HepG2 (cell line): ENCODE measurements around the gene PSKH1. TPM values are rescaled to one million over a fixed set of nuclear protein-coding genes. Genes with fewer than 3 reads are reported as not detected.

ENCODE experiments used
- ATF7 ChIP-seq, 2 experiments: fragments of 450-650 bp in 1 of 2; sonication (generic) in 1 of 2; formaldehyde crosslinking in 1 of 2; IDR thresholded peaks; 2 replicates each; pipeline versions ENCODE4 v1.4.0 to v1.6.1; 2016 to 2020; ENCODE audit warnings: antibody characterized with exemption in 1 of 2, mild to moderate bottlenecking in 1 of 2, missing genetic modification reagents in 1 of 2
- ELF1 ChIP-seq: sonication (generic); formaldehyde crosslinking; IDR thresholded peaks from 2 replicates; pipeline ENCODE4 v1.4.0; 2020; ENCODE audit warnings: missing genetic modification reagents
- IRF2 ChIP-seq: IDR thresholded peaks from 2 replicates; pipeline ENCODE4 v1.6.1; 2018; ENCODE audit warnings: missing genetic modification reagents, missing compliant biosample characterization
- MTF2 ChIP-seq: sonication (generic); formaldehyde crosslinking; IDR thresholded peaks from 2 replicates; pipeline ENCODE4 v1.5.0; 2020; ENCODE audit warnings: missing genetic modification reagents, borderline replicate concordance
- PLRG1 ChIP-seq: fragments of 450-650 bp; conservative IDR thresholded peaks from 2 replicates; pipeline ENCODE4 v1.6.1; 2016
- PTBP1 ChIP-seq: fragments of 200-400 bp; formaldehyde crosslinking; IDR thresholded peaks from 2 replicates; pipeline ENCODE4 v1.6.1; 2018; ENCODE audit warnings: low read length, low read depth; ENCODE audit not compliant: poor library complexity, severe bottlenecking
- SMAD1 ChIP-seq: sonication (generic); formaldehyde crosslinking; IDR thresholded peaks from 2 replicates; pipeline ENCODE4 v1.4.0; 2020; ENCODE audit warnings: missing genetic modification reagents, low read depth, mild to moderate bottlenecking, borderline replicate concordance
- XBP1 ChIP-seq: sonication (generic); formaldehyde crosslinking; IDR thresholded peaks from 2 replicates; pipeline ENCODE4 v1.5.0; 2020; ENCODE audit warnings: missing genetic modification reagents
- ZBTB7A ChIP-seq: sonication (generic); formaldehyde crosslinking; IDR thresholded peaks from 2 replicates; pipeline ENCODE4 v1.8.0; 2022; ENCODE audit warnings: mild to moderate bottlenecking, missing genetic modification reagents
- ZMYM2 ChIP-seq: sonication (generic); formaldehyde crosslinking; IDR thresholded peaks from 2 replicates; pipeline ENCODE4 v1.8.0; 2022; ENCODE audit warnings: mild to moderate bottlenecking, missing genetic modification reagents
- ZNF331 ChIP-seq: sonication (generic); formaldehyde crosslinking; IDR thresholded peaks from 2 replicates; pipeline ENCODE4 v1.4.0; 2020; ENCODE audit warnings: missing genetic modification reagents
- ZNF564 ChIP-seq: sonication (generic); formaldehyde crosslinking; IDR thresholded peaks from 2 replicates; pipeline ENCODE4 v1.8.1; 2023; ENCODE audit warnings: mild to moderate bottlenecking, missing genetic modification reagents
- ZNF761 ChIP-seq: sonication (generic); formaldehyde crosslinking; conservative IDR thresholded peaks from 2 replicates; pipeline ENCODE4 v1.4.0; 2020; ENCODE audit warnings: mild to moderate bottlenecking, missing genetic modification reagents
- ZNF788 ChIP-seq: sonication (generic); formaldehyde crosslinking; IDR thresholded peaks from 2 replicates; pipeline ENCODE4 v1.5.0; 2020; ENCODE audit warnings: mild to moderate bottlenecking, missing genetic modification reagents, borderline replicate concordance
- polyA plus RNA-seq, 8 experiments: library from polyadenylated mRNA; depleted of rRNA in 3 of 8; stranded (reverse) in 7 of 8; unstranded in 1 of 8; fragments of >200 nt; fragmentation: Illumina TruSeq in 4 of 8; extraction: Trizol in 4 of 8; gene quantifications; 2 replicates each; pipeline versions ENCODE4 v1.2.1 to v1.2.3, GENCODE V29; 2011 to 2016; ENCODE audit warnings: low read depth in 4 of 8, missing spikeins in 1 of 8, mixed read lengths in 1 of 8; ENCODE audit not compliant: insufficient read depth in 1 of 8
- total RNA-seq, 5 experiments: library from RNA; depleted of rRNA; stranded (reverse); fragments of >200 nt; fragmentation: Illumina TruSeq; extraction: Trizol; gene quantifications; 2 replicates each; pipeline ENCODE4 v1.2.3, GENCODE V29; 2016; ENCODE audit warnings: low read depth in 1 of 5
- TF ChIP-seq, protein P1 (sequence below): sonication (generic); formaldehyde crosslinking; IDR thresholded peaks from 2 replicates; pipeline ENCODE4 v1.5.0; 2020; ENCODE audit warnings: missing genetic modification reagents, mild to moderate bottlenecking, borderline replicate concordance
- TF ChIP-seq, protein P2 (sequence below): sonication (generic); formaldehyde crosslinking; IDR thresholded peaks from 2 replicates; pipeline ENCODE4 v1.5.0; 2020; ENCODE audit warnings: mild to moderate bottlenecking, missing genetic modification reagents
- TF ChIP-seq, protein P3 (sequence below): sonication (generic); formaldehyde crosslinking; IDR thresholded peaks from 2 replicates; pipeline ENCODE4 v1.9.0; 2021; ENCODE audit warnings: missing genetic modification reagents, borderline replicate concordance
- TF ChIP-seq, protein P4 (sequence below), 2 experiments: sonication (generic) in 1 of 2; formaldehyde crosslinking in 1 of 2; IDR thresholded peaks; 2 replicates each; pipeline versions ENCODE4 v1.4.0 to v1.6.1; 2018 to 2020; ENCODE audit warnings: missing genetic modification reagents in 2 of 2, borderline replicate concordance in 1 of 2, low read depth in 1 of 2, mild to moderate bottlenecking in 1 of 2, missing biosample characterization in 1 of 2
- TF ChIP-seq, protein P5 (sequence below): sonication (generic); formaldehyde crosslinking; IDR thresholded peaks from 2 replicates; pipeline ENCODE4 v1.8.0; 2022; ENCODE audit warnings: mild to moderate bottlenecking, missing genetic modification reagents, moderate library complexity
- TF ChIP-seq, protein P6 (sequence below): sonication (generic); formaldehyde crosslinking; IDR thresholded peaks from 2 replicates; pipeline ENCODE4 v1.8.1; 2023; ENCODE audit warnings: mild to moderate bottlenecking, missing genetic modification reagents

Gene PSKH1
- total and polyA plus RNA-seq, 2 of the 13 experiments (the other 11 are each of a cell fraction or from before 2014, with no cell fraction given) = 8.4 to 19.1 TPM

DNA sequence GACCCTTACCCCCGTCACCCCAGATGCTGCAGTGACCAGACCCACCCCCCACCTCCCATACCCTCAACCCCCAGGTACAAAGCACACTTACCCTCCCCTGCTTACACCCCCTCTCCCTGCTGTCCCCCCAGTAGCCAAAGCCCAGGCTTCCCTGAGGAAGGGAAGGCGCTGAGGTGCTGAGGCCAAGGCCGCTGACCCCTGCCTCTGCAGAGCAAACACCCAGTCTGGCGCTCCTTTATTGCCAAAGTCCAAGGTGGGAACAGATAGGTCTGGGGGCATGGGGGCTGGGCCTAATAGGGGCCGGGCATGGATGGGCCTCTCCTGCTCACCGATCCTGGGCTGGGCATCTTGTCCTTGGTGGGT is 50.2 kb downstream of the PSKH1 start (continued):
- TF ChIP-seq PTBP1 (no peak), SMAD1 (CRISPR knock-in tag) (peak; percentile 22; the same call in 1 of the 2 replicates), MTF2 (CRISPR knock-in tag) (no peak), ELF1 (no peak), ZMYM2 (CRISPR knock-in tag) (peak; percentile 65; the same call in 1 of the 2 replicates), ZNF788 (CRISPR knock-in tag) (no peak; the same call in 1 of the 2 replicates), ATF7 (IDR thresholded peaks at IDR 0.05) (no peak), ATF7 (CRISPR knock-in tag; IDR thresholded peaks at IDR 0.05) (no peak), XBP1 (CRISPR knock-in tag) (no peak), IRF2 (peak; percentile 32; the same call in 1 of the 2 replicates), ZNF331 (0 out of 2 replicates have a peak, but pooled peaks have one; percentile 46), PLRG1 (no peak), ZNF761 (CRISPR knock-in tag) (peak; percentile 63; the same call in 1 of the 2 replicates), ZBTB7A (peak; percentile 97), ZNF564 (CRISPR knock-in tag) (0 out of 2 replicates have a peak, but pooled peaks have one; percentile 27)
- TF ChIP-seq, protein P1, sequence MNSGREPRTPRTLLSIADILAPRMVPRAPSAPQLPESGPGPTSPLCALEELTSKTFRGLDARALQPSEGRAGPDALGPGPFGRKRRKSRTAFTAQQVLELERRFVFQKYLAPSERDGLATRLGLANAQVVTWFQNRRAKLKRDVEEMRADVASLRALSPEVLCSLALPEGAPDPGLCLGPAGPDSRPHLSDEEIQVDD = 0 out of 2 replicates have a peak, but pooled peaks have one; percentile 24
- TF ChIP-seq, protein P2, sequence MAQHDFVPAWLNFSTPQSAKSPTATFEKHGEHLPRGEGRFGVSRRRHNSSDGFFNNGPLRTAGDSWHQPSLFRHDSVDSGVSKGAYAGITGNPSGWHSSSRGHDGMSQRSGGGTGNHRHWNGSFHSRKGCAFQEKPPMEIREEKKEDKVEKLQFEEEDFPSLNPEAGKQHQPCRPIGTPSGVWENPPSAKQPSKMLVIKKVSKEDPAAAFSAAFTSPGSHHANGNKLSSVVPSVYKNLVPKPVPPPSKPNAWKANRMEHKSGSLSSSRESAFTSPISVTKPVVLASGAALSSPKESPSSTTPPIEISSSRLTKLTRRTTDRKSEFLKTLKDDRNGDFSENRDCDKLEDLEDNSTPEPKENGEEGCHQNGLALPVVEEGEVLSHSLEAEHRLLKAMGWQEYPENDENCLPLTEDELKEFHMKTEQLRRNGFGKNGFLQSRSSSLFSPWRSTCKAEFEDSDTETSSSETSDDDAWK = no peak
- TF ChIP-seq, protein P3, sequence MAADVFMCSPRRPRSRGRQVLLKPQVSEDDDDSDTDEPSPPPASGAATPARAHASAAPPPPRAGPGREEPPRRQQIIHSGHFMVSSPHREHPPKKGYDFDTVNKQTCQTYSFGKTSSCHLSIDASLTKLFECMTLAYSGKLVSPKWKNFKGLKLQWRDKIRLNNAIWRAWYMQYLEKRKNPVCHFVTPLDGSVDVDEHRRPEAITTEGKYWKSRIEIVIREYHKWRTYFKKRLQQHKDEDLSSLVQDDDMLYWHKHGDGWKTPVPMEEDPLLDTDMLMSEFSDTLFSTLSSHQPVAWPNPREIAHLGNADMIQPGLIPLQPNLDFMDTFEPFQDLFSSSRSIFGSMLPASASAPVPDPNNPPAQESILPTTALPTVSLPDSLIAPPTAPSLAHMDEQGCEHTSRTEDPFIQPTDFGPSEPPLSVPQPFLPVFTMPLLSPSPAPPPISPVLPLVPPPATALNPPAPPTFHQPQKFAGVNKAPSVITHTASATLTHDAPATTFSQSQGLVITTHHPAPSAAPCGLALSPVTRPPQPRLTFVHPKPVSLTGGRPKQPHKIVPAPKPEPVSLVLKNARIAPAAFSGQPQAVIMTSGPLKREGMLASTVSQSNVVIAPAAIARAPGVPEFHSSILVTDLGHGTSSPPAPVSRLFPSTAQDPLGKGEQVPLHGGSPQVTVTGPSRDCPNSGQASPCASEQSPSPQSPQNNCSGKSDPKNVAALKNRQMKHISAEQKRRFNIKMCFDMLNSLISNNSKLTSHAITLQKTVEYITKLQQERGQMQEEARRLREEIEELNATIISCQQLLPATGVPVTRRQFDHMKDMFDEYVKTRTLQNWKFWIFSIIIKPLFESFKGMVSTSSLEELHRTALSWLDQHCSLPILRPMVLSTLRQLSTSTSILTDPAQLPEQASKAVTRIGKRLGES = no peak
- TF ChIP-seq, protein P4, sequence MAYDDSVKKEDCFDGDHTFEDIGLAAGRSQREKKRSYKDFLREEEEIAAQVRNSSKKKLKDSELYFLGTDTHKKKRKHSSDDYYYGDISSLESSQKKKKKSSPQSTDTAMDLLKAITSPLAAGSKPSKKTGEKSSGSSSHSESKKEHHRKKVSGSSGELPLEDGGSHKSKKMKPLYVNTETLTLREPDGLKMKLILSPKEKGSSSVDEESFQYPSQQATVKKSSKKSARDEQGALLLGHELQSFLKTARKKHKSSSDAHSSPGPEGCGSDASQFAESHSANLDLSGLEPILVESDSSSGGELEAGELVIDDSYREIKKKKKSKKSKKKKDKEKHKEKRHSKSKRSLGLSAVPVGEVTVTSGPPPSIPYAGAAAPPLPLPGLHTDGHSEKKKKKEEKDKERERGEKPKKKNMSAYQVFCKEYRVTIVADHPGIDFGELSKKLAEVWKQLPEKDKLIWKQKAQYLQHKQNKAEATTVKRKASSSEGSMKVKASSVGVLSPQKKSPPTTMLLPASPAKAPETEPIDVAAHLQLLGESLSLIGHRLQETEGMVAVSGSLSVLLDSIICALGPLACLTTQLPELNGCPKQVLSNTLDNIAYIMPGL (CRISPR knock-in tag; IDR thresholded peaks at IDR 0.05; ENCODE audit: borderline replicate concordance in 1 of 2, low read depth in 1 of 2) = peak in 1 of 2 experiments; percentile 28; a peak in 1 of 4 replicates
- TF ChIP-seq, protein P5, sequence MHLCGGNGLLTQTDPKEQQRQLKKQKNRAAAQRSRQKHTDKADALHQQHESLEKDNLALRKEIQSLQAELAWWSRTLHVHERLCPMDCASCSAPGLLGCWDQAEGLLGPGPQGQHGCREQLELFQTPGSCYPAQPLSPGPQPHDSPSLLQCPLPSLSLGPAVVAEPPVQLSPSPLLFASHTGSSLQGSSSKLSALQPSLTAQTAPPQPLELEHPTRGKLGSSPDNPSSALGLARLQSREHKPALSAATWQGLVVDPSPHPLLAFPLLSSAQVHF (CRISPR knock-in tag) = peak; percentile 69; the same call in 1 of the 2 replicates
- TF ChIP-seq, protein P6, sequence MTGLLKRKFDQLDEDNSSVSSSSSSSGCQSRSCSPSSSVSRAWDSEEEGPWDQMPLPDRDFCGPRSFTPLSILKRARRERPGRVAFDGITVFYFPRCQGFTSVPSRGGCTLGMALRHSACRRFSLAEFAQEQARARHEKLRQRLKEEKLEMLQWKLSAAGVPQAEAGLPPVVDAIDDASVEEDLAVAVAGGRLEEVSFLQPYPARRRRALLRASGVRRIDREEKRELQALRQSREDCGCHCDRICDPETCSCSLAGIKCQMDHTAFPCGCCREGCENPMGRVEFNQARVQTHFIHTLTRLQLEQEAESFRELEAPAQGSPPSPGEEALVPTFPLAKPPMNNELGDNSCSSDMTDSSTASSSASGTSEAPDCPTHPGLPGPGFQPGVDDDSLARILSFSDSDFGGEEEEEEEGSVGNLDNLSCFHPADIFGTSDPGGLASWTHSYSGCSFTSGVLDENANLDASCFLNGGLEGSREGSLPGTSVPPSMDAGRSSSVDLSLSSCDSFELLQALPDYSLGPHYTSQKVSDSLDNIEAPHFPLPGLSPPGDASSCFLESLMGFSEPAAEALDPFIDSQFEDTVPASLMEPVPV (CRISPR knock-in tag) = no peak
